H9 (cell line): ENCODE measurements around the gene NFATC4. TPM values are rescaled to one million over a fixed set of nuclear protein-coding genes. Genes with fewer than 3 reads are reported as not detected.

Experiments
- DNase-seq: peaks from one replicate; pipeline ENCODE4 v3.0.0-alpha.2; 2017
- H2AFZ ChIP-seq: one replicate; pipeline ENCODE4 v1.6.1; 2013; ENCODE audit warnings: mild to moderate bottlenecking, low read length, control low read depth, moderate library complexity
- H2AK5ac ChIP-seq: 2 replicates; pipeline ENCODE4 v1.6.1; 2013; ENCODE audit warnings: low read length, control low read depth, mixed read lengths; ENCODE audit not compliant: insufficient read length
- H2BK120ac ChIP-seq: one replicate; pipeline ENCODE4 v1.6.1; 2013; ENCODE audit warnings: low read depth, mild to moderate bottlenecking, low read length, control low read depth, inconsistent platforms; ENCODE audit not compliant: poor library complexity, severe bottlenecking
- H2BK12ac ChIP-seq: 2 replicates; pipeline ENCODE4 v1.6.1; 2013; ENCODE audit warnings: low read length, control low read depth, mixed read lengths, low read depth; ENCODE audit not compliant: insufficient read length
- H2BK15ac ChIP-seq: 2 replicates; pipeline ENCODE4 v1.6.1; 2013; ENCODE audit warnings: low read depth, low read length, control low read depth
- H2BK20ac ChIP-seq: one replicate; pipeline ENCODE4 v1.6.1; 2013; ENCODE audit warnings: low read depth, mild to moderate bottlenecking, low read length, control low read depth, inconsistent platforms; ENCODE audit not compliant: poor library complexity, severe bottlenecking
- H2BK5ac ChIP-seq: 2 replicates; pipeline ENCODE4 v1.6.1; 2013; ENCODE audit warnings: low read length, control low read depth, mixed read lengths; ENCODE audit not compliant: insufficient read length
- H3K14ac ChIP-seq: 2 replicates; pipeline ENCODE4 v1.6.1; 2013; ENCODE audit warnings: low read length, control low read depth; ENCODE audit not compliant: insufficient read depth
- H3K18ac ChIP-seq: 2 replicates; pipeline ENCODE4 v1.6.1; 2013; ENCODE audit warnings: low read depth, mild to moderate bottlenecking, mixed read lengths, low read length, control low read depth; ENCODE audit not compliant: insufficient read length
- H3K23ac ChIP-seq: 2 replicates; pipeline ENCODE4 v1.6.1; 2013; ENCODE audit warnings: low read length, control low read depth, mixed read lengths, low read depth; ENCODE audit not compliant: insufficient read length
- H3K23me2 ChIP-seq: 2 replicates; pipeline ENCODE4 v1.6.1; 2013; ENCODE audit warnings: low read depth, mild to moderate bottlenecking, mixed read lengths, low read length, control low read depth; ENCODE audit not compliant: insufficient read length, poor library complexity, severe bottlenecking
- H3K27ac ChIP-seq: 2 replicates; pipeline ENCODE4 v1.5.1; 2013; ENCODE audit warnings: low read length, control low read depth, mixed read lengths, low read depth; ENCODE audit not compliant: insufficient read length
- H3K27me3 ChIP-seq: 2 replicates; pipeline ENCODE4 v1.6.1; 2013; ENCODE audit warnings: low read length, control low read depth, inconsistent platforms; ENCODE audit not compliant: insufficient read depth
- H3K4ac ChIP-seq: 2 replicates; pipeline ENCODE4 v1.6.1; 2013; ENCODE audit warnings: low read depth, mild to moderate bottlenecking, control low read depth, inconsistent platforms, low read length, moderate library complexity
- H3K4me1 ChIP-seq: 2 replicates; pipeline ENCODE4 v1.6.1; 2013; ENCODE audit warnings: low read length, control low read depth, inconsistent platforms; ENCODE audit not compliant: insufficient read depth
- H3K4me2 ChIP-seq: 2 replicates; pipeline ENCODE4 v1.6.1; 2013; ENCODE audit warnings: low read length, control low read depth, mixed read lengths; ENCODE audit not compliant: insufficient read length, insufficient read depth
- H3K56ac ChIP-seq: 2 replicates; pipeline ENCODE4 v1.6.1; 2013; ENCODE audit warnings: low read depth, mild to moderate bottlenecking, mixed read lengths, low read length, control low read depth; ENCODE audit not compliant: insufficient read length
- H3K79me1 ChIP-seq: 2 replicates; pipeline ENCODE4 v1.6.1; 2013; ENCODE audit warnings: low read depth, mild to moderate bottlenecking, moderate library complexity, low read length, control low read depth, inconsistent platforms; ENCODE audit not compliant: insufficient read depth, poor library complexity, severe bottlenecking
- H3K79me2 ChIP-seq: 2 replicates; pipeline ENCODE4 v1.6.1; 2013; ENCODE audit warnings: low read length, control low read depth, inconsistent platforms; ENCODE audit not compliant: insufficient read depth
- H3K9ac ChIP-seq: 2 replicates; pipeline ENCODE4 v1.6.1; 2013; ENCODE audit warnings: low read length, control low read depth, mixed read lengths; ENCODE audit not compliant: insufficient read length; ENCODE audit errors: extremely low read depth
- H3K9me3 ChIP-seq: one replicate; pipeline ENCODE4 v1.6.1; 2013; ENCODE audit warnings: low read depth, low read length, inconsistent platforms; ENCODE audit not compliant: control insufficient read depth
- H3T11ph ChIP-seq: one replicate; pipeline ENCODE4 v1.6.1; 2013; ENCODE audit warnings: mild to moderate bottlenecking, low read length, control low read depth, inconsistent platforms
- H4K20me1 ChIP-seq: one replicate; pipeline ENCODE4 v1.6.1; 2013; ENCODE audit not compliant: control insufficient read depth, insufficient read length, insufficient read depth
- H4K5ac ChIP-seq: 2 replicates; pipeline ENCODE4 v1.6.1; 2013; ENCODE audit warnings: low read depth, mild to moderate bottlenecking, mixed read lengths, low read length, control low read depth; ENCODE audit not compliant: insufficient read length
- H4K8ac ChIP-seq: replicated peaks from 2 replicates; pipeline ENCODE4 v1.6.1; 2013; ENCODE audit warnings: low read length, control low read depth, mixed read lengths, low read depth; ENCODE audit not compliant: insufficient read length
- H4K91ac ChIP-seq: 2 replicates; pipeline ENCODE4 v1.6.1; 2013; ENCODE audit warnings: low read depth, mild to moderate bottlenecking, moderate library complexity, mixed read lengths, low read length, control low read depth; ENCODE audit not compliant: insufficient read length
- H3K27ac Mint-ChIP-seq, 3 experiments: 2 replicates in 2 of 3; 3 replicates in 1 of 3; pipeline ENCODE4 v1.8.0; 2020 to 2021; ENCODE audit warnings: mixed read lengths in 3 of 3, mild to moderate bottlenecking in 1 of 3, moderate library complexity in 1 of 3
- H3K27me3 Mint-ChIP-seq: 2 replicates; pipeline ENCODE4 v1.8.0; 2021; ENCODE audit warnings: low read depth, mild to moderate bottlenecking, moderate library complexity, mixed read lengths
- H3K36me3 Mint-ChIP-seq, 3 experiments: 2 replicates in 2 of 3; 3 replicates in 1 of 3; pipeline ENCODE4 v1.8.0; 2020 to 2021; ENCODE audit warnings: low read depth in 3 of 3, mixed read lengths in 3 of 3; ENCODE audit not compliant: insufficient read depth in 1 of 3
- H3K4me1 Mint-ChIP-seq, 2 experiments: 2 replicates each; pipeline ENCODE4 v1.8.0; 2020; ENCODE audit warnings: mixed read lengths in 2 of 2
- H3K4me3 Mint-ChIP-seq, 2 experiments: 2 replicates in 1 of 2; 3 replicates in 1 of 2; pipeline ENCODE4 v1.8.0; 2020 to 2021; ENCODE audit warnings: mild to moderate bottlenecking in 2 of 2, mixed read lengths in 2 of 2, moderate library complexity in 1 of 2
- H3K9me3 Mint-ChIP-seq, 2 experiments: 2 replicates in 1 of 2; 3 replicates in 1 of 2; pipeline ENCODE4 v1.8.0; 2020; ENCODE audit warnings: mild to moderate bottlenecking in 2 of 2, mixed read lengths in 2 of 2, moderate library complexity in 1 of 2
- WGBS: extraction: QIAGEN DNeasy Blood & Tissue Kit; methylation state at CpG from one replicate; pipeline ENCODE4 v1.1.7; 2013; ENCODE audit warnings: missing lambda C conversion rate, low lambda C conversion rate, mixed read lengths; ENCODE audit not compliant: insufficient read length; ENCODE audit errors: extremely low coverage; 5-methylcytosine and 5-hydroxymethylcytosine counted together
- total RNA-seq: library from RNA; stranded (reverse); gene quantifications from 2 replicates; pipeline ENCODE4 v1.2.1, GENCODE V29; 2021
- TF ChIP-seq, protein P1 (sequence below): fragments of 200-600 bp; sonication (generic); conservative IDR thresholded peaks from 3 replicates; pipeline ENCODE4 v1.8.0; 2021; ENCODE audit warnings: antibody characterized with exemption, mild to moderate bottlenecking

The NFATC4 gene
- total RNA-seq, 1 experiment from 2014 or later, result 46.4 TPM

DNA sequence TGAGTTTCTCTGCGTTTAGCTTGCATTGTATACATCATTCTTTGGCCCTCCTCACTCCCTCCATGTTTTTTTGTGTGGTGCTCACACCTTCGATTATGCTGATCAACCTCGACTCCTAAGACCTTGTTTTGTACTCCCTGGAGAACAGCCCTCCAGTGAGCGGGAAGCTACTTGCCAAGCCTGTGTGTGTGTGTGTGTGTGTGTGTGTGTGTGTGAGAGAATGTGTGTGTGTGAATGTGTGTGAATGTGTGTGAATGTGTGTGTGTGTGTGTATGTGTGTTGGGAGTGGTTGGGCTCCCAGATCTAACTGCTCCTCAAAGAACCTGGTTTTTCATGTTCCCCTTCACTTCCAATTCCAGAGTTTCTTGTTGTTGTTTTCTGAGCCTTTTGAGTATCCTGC lies 36.8 kb downstream of the NFATC4 start:
- H3K27ac ChIP-seq, result no peak overlapping the region
- no CpG with 5 or more reads among the region's 4 CpGs for WGBS
- no peak overlapping the region for H4K8ac ChIP-seq
- no peaks in the 10 kb centered on the region for H3K23me2 ChIP-seq
- H3T11ph ChIP-seq, result no peak overlapping the region
- H3K36me3 Mint-ChIP-seq, result peaks cover 0 to 12% (median 2%) of the 10 kb centered on the region in 3 experiments; a peak in 2 of 7 replicates
- no peak overlapping the region for H2BK20ac ChIP-seq
- no peak overlapping the region; a peak in 1 of 7 replicates for H3K27ac Mint-ChIP-seq
- H3K18ac ChIP-seq, result no peak overlapping the region
- H3K27me3 ChIP-seq, result no peaks in the 10 kb centered on the region
- no peak overlapping the region for H3K4ac ChIP-seq
- H3K14ac ChIP-seq, result no peak overlapping the region
- DNase-seq, result no peak
- no peaks in the 10 kb centered on the region for H3K4me1 ChIP-seq
- no peak overlapping the region for H2BK12ac ChIP-seq
- no peak overlapping the region for H2AFZ ChIP-seq
- no peak overlapping the region for H3K23ac ChIP-seq
- no peak overlapping the region for H2AK5ac ChIP-seq
- H4K20me1 ChIP-seq, result no peaks in the 10 kb centered on the region
- H3K9ac ChIP-seq, result no peak overlapping the region
- no peaks in the 10 kb centered on the region for H3K9me3 Mint-ChIP-seq
- peaks cover 5% of the 10 kb centered on the region for H3K27me3 Mint-ChIP-seq
- TF ChIP-seq, protein P1, sequence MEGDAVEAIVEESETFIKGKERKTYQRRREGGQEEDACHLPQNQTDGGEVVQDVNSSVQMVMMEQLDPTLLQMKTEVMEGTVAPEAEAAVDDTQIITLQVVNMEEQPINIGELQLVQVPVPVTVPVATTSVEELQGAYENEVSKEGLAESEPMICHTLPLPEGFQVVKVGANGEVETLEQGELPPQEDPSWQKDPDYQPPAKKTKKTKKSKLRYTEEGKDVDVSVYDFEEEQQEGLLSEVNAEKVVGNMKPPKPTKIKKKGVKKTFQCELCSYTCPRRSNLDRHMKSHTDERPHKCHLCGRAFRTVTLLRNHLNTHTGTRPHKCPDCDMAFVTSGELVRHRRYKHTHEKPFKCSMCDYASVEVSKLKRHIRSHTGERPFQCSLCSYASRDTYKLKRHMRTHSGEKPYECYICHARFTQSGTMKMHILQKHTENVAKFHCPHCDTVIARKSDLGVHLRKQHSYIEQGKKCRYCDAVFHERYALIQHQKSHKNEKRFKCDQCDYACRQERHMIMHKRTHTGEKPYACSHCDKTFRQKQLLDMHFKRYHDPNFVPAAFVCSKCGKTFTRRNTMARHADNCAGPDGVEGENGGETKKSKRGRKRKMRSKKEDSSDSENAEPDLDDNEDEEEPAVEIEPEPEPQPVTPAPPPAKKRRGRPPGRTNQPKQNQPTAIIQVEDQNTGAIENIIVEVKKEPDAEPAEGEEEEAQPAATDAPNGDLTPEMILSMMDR, result no peak
- H4K91ac ChIP-seq, result no peak overlapping the region
- H3K56ac ChIP-seq, result no peak overlapping the region
- H4K5ac ChIP-seq, result no peak overlapping the region
- H2BK120ac ChIP-seq, result no peak overlapping the region
- no peak overlapping the region for H2BK15ac ChIP-seq
- H2BK5ac ChIP-seq, result no peak overlapping the region
- H3K4me2 ChIP-seq, result no peak overlapping the region
- H3K9me3 ChIP-seq, result no peaks in the 10 kb centered on the region
- no peak overlapping the region for H3K4me3 Mint-ChIP-seq
- no peaks in the 10 kb centered on the region for H3K79me2 ChIP-seq
- no peaks in the 10 kb centered on the region for H3K79me1 ChIP-seq
- H3K4me1 Mint-ChIP-seq, result peaks cover 31 to 44% of the 10 kb centered on the region in 2 experiments
